ENCODE results near the gene KIAA1958. TPM values are rescaled to one million over a fixed set of nuclear protein-coding genes. Genes with fewer than 3 reads are reported as not detected.

KIAA1958 gene
- total RNA-seq, 4 donors from 2014 or later: 10.2 to 18.3 (median 10.6) TPM

DNA sequence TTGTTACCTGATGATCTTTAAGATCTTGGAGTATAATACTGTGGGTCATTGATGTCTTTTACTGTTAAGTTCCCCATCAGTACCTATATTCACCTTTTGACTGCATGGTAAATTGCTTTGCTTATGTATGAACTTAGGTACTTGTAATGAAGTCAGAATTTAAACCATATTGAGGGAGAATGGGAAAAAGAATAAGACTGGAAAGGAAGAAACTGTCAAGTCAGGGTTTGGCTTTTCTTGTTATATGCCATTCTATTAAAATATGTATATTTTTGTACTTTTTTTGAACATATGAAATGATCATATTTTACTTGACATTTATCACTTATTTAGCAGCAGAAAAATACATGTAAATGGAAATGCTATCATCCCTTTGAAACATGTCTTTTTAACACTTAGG, 58.6 kb downstream of the KIAA1958 start:
- H3K27ac ChIP-seq: no peak overlapping the region
- H3K4me1 ChIP-seq: peaks cover 20% of the 10 kb centered on the region
- no peaks in the 10 kb centered on the region for H3K36me3 ChIP-seq
- H3K27me3 ChIP-seq: no peaks in the 10 kb centered on the region
- no peaks in the 10 kb centered on the region for H3K9me3 ChIP-seq
- no peak overlapping the region for H3K4me3 ChIP-seq
- TF ChIP-seq, protein P1, sequence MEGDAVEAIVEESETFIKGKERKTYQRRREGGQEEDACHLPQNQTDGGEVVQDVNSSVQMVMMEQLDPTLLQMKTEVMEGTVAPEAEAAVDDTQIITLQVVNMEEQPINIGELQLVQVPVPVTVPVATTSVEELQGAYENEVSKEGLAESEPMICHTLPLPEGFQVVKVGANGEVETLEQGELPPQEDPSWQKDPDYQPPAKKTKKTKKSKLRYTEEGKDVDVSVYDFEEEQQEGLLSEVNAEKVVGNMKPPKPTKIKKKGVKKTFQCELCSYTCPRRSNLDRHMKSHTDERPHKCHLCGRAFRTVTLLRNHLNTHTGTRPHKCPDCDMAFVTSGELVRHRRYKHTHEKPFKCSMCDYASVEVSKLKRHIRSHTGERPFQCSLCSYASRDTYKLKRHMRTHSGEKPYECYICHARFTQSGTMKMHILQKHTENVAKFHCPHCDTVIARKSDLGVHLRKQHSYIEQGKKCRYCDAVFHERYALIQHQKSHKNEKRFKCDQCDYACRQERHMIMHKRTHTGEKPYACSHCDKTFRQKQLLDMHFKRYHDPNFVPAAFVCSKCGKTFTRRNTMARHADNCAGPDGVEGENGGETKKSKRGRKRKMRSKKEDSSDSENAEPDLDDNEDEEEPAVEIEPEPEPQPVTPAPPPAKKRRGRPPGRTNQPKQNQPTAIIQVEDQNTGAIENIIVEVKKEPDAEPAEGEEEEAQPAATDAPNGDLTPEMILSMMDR (IDR thresholded peaks at IDR 0.05): no peak
- no peak for TF ChIP-seq POLR2A (IDR thresholded peaks at IDR 0.05)
- TF ChIP-seq POLR2AphosphoS5 (IDR thresholded peaks at IDR 0.05): no peak
- no peak for TF ChIP-seq EP300 (IDR thresholded peaks at IDR 0.05)
- DNase-seq (ENCODE audit: low spot score in 2 of 2): no peak

DNA sequence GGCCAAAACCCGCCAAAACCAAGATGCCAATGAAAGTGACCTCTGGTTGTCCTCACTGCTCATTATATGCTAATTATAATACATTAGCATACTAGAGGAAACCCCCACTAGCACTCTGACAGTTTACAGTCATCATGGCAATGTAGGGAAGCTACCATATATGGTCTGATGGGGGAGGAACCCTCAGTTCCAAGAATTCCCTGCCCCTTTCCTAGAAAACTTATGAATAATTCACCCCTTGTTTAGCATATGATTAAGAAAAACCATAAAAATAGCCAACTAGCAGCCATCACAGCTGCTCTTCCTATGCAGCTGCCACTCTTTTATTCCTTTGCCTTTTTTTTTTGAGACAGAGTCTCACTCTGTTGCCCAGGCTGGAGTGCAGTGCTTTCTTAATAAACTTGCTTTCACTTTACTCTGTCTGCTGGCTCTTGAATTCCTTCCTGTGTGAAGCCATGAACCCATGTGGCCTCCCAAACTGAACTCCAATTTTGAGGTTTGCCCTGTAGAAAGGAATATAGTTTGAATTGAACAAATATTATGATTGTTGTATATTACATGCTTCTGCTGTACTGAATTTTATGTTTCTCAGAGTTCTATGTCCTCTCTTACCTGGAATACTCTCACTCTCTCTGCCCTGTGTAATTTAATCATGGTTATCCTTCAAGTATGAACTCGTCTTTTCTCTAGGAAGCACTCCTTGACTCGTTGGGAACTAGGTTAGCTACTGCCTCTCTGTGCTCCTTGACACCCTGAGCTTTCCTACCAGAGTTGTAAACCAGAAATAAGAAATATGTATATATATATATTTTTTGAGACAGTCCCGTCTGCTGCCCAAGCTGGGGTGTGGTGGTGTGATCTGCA, 59.8 kb downstream of the KIAA1958 start:
- Histone ChIP-seq H3K27me3 (no peaks in the 10 kb centered on the region), H3K9me3 (no peaks in the 10 kb centered on the region), H3K4me1 (peaks cover 27% of the 10 kb centered on the region), H3K36me3 (no peaks in the 10 kb centered on the region), H3K27ac (no peak overlapping the region), H3K4me3 (no peak overlapping the region)
- no peak for TF ChIP-seq POLR2AphosphoS5 (IDR thresholded peaks at IDR 0.05)
- TF ChIP-seq POLR2A (IDR thresholded peaks at IDR 0.05): no peak
- no peak for TF ChIP-seq EP300 (IDR thresholded peaks at IDR 0.05)
- TF ChIP-seq, protein P1 (IDR thresholded peaks at IDR 0.05): no peak
- WGBS: 36% methylated on average over 4 of the region's 4 CpGs
- DNase-seq (ENCODE audit: low spot score in 2 of 2): no peak

DNA sequence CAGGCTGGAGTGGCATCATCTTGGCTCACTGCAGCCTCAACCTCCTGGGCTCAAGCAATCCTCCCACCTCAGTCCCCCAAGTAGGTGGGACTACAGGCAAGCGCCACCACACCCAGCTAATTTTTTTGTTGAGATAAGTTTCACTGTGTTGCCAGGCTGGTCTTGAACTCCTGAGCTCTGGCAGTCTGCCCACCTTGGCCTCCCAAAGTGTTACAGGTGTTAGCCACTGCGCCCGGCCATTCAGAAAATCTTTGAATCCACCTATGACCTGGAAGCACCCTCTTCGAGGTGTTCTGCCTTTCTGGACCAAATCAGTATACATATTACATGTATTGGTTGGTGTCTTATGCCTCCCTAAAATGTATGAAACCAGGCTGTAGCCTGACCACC, 61.4 kb downstream of the KIAA1958 start:
- no peak for DNase-seq (ENCODE audit: low spot score in 2 of 2)
- WGBS: 84% methylated on average over 4 of the region's 4 CpGs
- no peaks in the 10 kb centered on the region for H3K36me3 ChIP-seq
- H3K9me3 ChIP-seq: no peaks in the 10 kb centered on the region
- no peak overlapping the region for H3K4me3 ChIP-seq
- H3K27me3 ChIP-seq: no peaks in the 10 kb centered on the region
- TF ChIP-seq POLR2A (IDR thresholded peaks at IDR 0.05) (no peak), POLR2AphosphoS5 (IDR thresholded peaks at IDR 0.05) (no peak), EP300 (IDR thresholded peaks at IDR 0.05) (no peak)
- TF ChIP-seq, protein P1 (IDR thresholded peaks at IDR 0.05): no peak
- peaks cover 17% of the 10 kb centered on the region for H3K4me1 ChIP-seq
- no peak overlapping the region for H3K27ac ChIP-seq

DNA sequence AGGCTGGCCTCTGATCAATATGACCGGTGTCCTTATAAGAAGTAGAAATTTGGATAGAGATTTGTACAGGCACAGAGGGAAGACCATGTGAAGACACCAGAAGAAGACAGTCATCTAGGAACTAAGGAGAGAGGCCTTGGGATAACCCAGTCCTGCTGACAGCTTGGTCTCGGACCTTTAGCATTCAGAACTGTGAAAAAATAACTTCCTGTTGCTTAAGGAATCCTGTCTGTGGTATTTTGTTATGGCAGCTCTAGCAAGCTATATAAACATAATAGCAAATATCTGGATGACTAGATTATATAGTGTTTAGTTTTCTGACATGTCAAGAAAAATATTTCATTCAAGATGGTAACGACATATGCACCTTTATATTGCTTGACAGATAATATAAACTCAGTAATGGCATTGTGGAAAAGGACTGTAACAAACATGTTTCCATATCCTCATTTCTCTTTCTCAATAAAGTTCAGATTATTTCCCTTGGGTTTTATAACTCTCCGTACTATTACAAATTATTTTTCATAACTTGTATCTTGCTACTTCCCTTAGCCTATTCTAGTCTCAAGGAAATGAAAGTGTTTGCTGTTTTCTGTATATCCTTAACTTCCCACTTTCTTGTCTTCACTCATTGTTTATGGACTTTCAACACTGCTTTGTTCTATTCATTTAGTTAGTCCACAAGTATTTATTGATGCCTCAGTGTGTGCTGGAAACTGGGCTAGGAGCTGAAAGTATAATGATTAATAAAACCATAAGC, 62.4 kb downstream of the KIAA1958 start:
- H3K4me1 ChIP-seq: peaks cover 17% of the 10 kb centered on the region
- H3K9me3 ChIP-seq: no peaks in the 10 kb centered on the region
- H3K27me3 ChIP-seq: no peaks in the 10 kb centered on the region
- TF ChIP-seq, protein P1 (IDR thresholded peaks at IDR 0.05): no peak
- TF ChIP-seq EP300 (IDR thresholded peaks at IDR 0.05): no peak
- no peak for TF ChIP-seq POLR2AphosphoS5 (IDR thresholded peaks at IDR 0.05)
- TF ChIP-seq POLR2A (IDR thresholded peaks at IDR 0.05): no peak
- DNase-seq (ENCODE audit: low spot score in 2 of 2): no peak
- H3K4me3 ChIP-seq: no peak overlapping the region
- no peak overlapping the region for H3K27ac ChIP-seq
- WGBS: 80% methylated on average over 4 of the region's 4 CpGs
- H3K36me3 ChIP-seq: no peaks in the 10 kb centered on the region

DNA sequence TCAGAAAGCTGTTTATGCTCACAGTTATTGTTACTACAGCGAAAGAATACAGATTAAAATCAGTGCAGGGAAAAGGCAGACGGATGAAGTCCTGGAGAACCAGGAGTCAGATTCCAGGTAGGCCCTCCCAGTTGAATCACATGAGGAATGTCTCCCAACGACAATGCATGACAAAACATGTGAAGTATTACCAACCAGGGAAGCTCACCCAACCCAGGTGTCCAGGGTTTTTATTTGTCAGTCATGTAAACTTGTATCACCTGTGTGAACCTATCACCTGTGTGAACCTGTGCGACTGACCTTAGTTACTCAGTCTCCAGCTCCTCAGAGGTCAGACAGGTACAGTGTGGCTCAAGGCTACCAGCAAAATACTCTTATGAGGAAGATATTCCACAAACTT, 63.9 kb downstream of the KIAA1958 start:
- no peaks in the 10 kb centered on the region for H3K36me3 ChIP-seq
- TF ChIP-seq POLR2AphosphoS5 (IDR thresholded peaks at IDR 0.05) (no peak), POLR2A (IDR thresholded peaks at IDR 0.05) (no peak), EP300 (IDR thresholded peaks at IDR 0.05) (no peak)
- TF ChIP-seq, protein P1 (IDR thresholded peaks at IDR 0.05): no peak
- no peak overlapping the region for H3K27ac ChIP-seq
- H3K4me1 ChIP-seq: peaks cover 17% of the 10 kb centered on the region
- DNase-seq (ENCODE audit: low spot score in 2 of 2): no peak
- 65% methylated on average over 4 of the region's 4 CpGs for WGBS
- H3K4me3 ChIP-seq: no peak overlapping the region
- H3K9me3 ChIP-seq: no peaks in the 10 kb centered on the region
- no peaks in the 10 kb centered on the region for H3K27me3 ChIP-seq

Measured in suprapubic skin (tissue), 4 donors.